ENCODE data around the gene RGS1. TPM values are rescaled to one million over a fixed set of nuclear protein-coding genes. Genes with fewer than 3 reads are reported as not detected.

Gene RGS1
- total RNA-seq, 1 experiment from 2014 or later, result not detected

DNA sequence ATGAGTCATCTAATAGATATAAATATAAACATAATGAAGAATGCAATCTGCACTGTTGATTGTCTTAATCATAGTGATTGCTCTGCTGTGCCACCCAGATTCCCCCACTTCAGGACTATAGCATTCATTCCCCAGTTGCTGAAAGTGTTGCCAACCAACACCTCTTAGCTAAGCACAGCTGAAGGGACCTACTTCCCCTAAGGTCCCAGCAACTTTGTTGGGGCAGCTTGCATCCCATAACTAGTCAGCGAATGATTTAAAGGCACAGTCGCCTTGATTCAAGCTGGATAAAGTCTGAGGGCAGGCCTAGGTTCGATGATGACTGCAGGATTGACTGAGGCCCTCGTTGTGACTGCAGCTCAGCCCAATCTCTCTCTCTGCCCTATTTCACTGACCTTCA is 14.3 kb upstream of the RGS1 start:
- RAD21 ChIA-PET (ENCODE audit: low non-redundant PET in 1 of 2, low total read pairs in 2 of 2, uncharacterized antibody in 2 of 2, unreplicated experiment in 2 of 2), result no interaction called here
- ATAC-seq (no peak), DNase-seq (ENCODE audit: low read depth, low spot score) (no peak)
- Histone ChIP-seq H3K9ac (ENCODE audit: low read length) (no peak overlapping the region), H3K9me3 (ENCODE audit: control insufficient read depth in 1 of 2, insufficient read depth in 1 of 2, low read depth in 1 of 2, low read length in 2 of 2) (no peaks in the 10 kb centered on the region), H3K27ac (ENCODE audit: low read depth, low read length) (no peak overlapping the region), H3K4me3 (replicated peaks in 1 of 2; ENCODE audit: low read depth in 1 of 2, low read length in 2 of 2) (no peak overlapping the region), H3K79me2 (ENCODE audit: insufficient read depth, low read length) (no peaks in the 10 kb centered on the region), H3K9me2 (ENCODE audit: insufficient read depth) (no peaks in the 10 kb centered on the region; the same call in 1 of the 2 replicates), H2AFZ (ENCODE audit: low read depth, low read length, poor library complexity, severe bottlenecking) (no peak overlapping the region), H3K27me3 (ENCODE audit: insufficient read depth, low read length) (no peaks in the 10 kb centered on the region), H3K4me1 (ENCODE audit: control insufficient read depth in 1 of 2, insufficient read depth in 2 of 2, low read length in 2 of 2) (peaks cover 17 to 32% of the 10 kb centered on the region in 2 experiments; a peak in 3 of 4 replicates), H3K4me2 (ENCODE audit: low read length) (no peak overlapping the region), H3K36me3 (ENCODE audit: control insufficient read depth in 1 of 2, insufficient read depth in 2 of 2, low read length in 2 of 2) (no peaks in the 10 kb centered on the region), H4K20me1 (ENCODE audit: insufficient read depth) (no peaks in the 10 kb centered on the region)
- CTCF ChIA-PET, result no interaction called here
- intact Hi-C loops (cut with micrococcal nuclease), result no loop called here
- TF ChIP-seq EZH2phosphoT487 (IDR thresholded peaks at IDR 0.05; ENCODE audit: borderline replicate concordance), result no peak
- TF ChIP-seq YY1 (IDR thresholded peaks at IDR 0.05; ENCODE audit: extremely low read depth, insufficient replicate concordance, low read depth, low read length), result no peak
- no peak for TF ChIP-seq SIN3A (IDR thresholded peaks at IDR 0.05; ENCODE audit: low read depth)
- no peak for TF ChIP-seq FOSL1 (IDR thresholded peaks at IDR 0.05; ENCODE audit: low read depth)
- no peak for TF ChIP-seq SRF (IDR thresholded peaks at IDR 0.05; ENCODE audit: low read depth)
- TF ChIP-seq CEBPB (IDR thresholded peaks at IDR 0.05; ENCODE audit: low read depth), result no peak
- TF ChIP-seq, protein P1, sequence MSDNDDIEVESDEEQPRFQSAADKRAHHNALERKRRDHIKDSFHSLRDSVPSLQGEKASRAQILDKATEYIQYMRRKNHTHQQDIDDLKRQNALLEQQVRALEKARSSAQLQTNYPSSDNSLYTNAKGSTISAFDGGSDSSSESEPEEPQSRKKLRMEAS (IDR thresholded peaks at IDR 0.05), result no peak
- TF ChIP-seq ZFX (IDR thresholded peaks at IDR 0.05), result no peak
- no peak for TF ChIP-seq POLR2AphosphoS5 (IDR thresholded peaks at IDR 0.05; ENCODE audit: low read depth, low read length)
- TF ChIP-seq RAD21 (IDR thresholded peaks at IDR 0.05; ENCODE audit: low read depth), result no peak
- no peak for TF ChIP-seq TCF7L2 (IDR thresholded peaks at IDR 0.05; ENCODE audit: borderline replicate concordance, extremely low read depth, insufficient read depth, insufficient read length)
- no peak for TF ChIP-seq POLR2A (IDR thresholded peaks at IDR 0.05; ENCODE audit: borderline replicate concordance, extremely low read depth, insufficient read depth, insufficient read length)
- TF ChIP-seq EZH2 (IDR thresholded peaks at IDR 0.05), result no peak
- TF ChIP-seq, protein P2, sequence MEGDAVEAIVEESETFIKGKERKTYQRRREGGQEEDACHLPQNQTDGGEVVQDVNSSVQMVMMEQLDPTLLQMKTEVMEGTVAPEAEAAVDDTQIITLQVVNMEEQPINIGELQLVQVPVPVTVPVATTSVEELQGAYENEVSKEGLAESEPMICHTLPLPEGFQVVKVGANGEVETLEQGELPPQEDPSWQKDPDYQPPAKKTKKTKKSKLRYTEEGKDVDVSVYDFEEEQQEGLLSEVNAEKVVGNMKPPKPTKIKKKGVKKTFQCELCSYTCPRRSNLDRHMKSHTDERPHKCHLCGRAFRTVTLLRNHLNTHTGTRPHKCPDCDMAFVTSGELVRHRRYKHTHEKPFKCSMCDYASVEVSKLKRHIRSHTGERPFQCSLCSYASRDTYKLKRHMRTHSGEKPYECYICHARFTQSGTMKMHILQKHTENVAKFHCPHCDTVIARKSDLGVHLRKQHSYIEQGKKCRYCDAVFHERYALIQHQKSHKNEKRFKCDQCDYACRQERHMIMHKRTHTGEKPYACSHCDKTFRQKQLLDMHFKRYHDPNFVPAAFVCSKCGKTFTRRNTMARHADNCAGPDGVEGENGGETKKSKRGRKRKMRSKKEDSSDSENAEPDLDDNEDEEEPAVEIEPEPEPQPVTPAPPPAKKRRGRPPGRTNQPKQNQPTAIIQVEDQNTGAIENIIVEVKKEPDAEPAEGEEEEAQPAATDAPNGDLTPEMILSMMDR (IDR thresholded peaks at IDR 0.05 in 2 of 3, conservative IDR thresholded peaks at IDR 0.05 in 1 of 3; ENCODE audit: borderline replicate concordance in 1 of 3, insufficient read depth in 1 of 3, low read depth in 2 of 3, low read length in 2 of 3), result no peak
- no peak for TF ChIP-seq JUND (IDR thresholded peaks at IDR 0.05)
- no peak for TF ChIP-seq SP1 (IDR thresholded peaks at IDR 0.05; ENCODE audit: low read depth)
- POLR2A ChIA-PET, result no interaction called here
- no TSS peak for BruUV-seq (replicated peaks)

Data from HCT116 (cell line).